HFF-Myc (cell line): Measurements from ENCODE around the gene CTNNA3.

Experiments used
- DNase-seq: peaks from one replicate; pipeline ENCODE4 v3.0.0-alpha.2; 2011; ENCODE audit warnings: low read depth; ENCODE audit errors: extremely low read depth
- H3K4me3 ChIP-seq: replicated peaks from 2 replicates; pipeline ENCODE4 v1.5.1; 2011; ENCODE audit warnings: low read depth, mild to moderate bottlenecking, control low read depth, low read length
- TF ChIP-seq, protein P1 (sequence below): IDR thresholded peaks from 2 replicates; pipeline ENCODE4 v1.5.1; 2012; ENCODE audit warnings: mild to moderate bottlenecking, low read depth, low read length, control low read depth; ENCODE audit errors: missing control alignments

The CTNNA3 gene

DNA sequence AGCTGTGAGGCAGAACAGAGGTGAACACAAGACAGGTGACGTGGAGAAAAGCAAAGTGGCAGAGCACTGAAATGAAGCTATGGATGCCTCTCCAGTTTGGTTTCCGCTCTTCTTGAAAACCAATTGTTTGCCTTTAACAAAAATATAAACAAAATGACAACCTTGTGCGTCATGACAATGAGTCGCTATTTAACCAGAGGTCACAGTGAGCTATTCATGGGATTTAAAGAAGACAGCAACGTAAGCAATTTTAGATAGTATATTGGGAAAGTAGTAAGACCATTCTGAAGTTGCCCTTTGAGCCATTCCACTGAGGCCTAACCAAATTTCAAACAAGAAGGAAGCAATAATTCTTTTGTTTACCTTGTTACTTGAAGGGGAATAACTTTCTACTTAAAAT, 785.3 kb downstream of the CTNNA3 start:
- TF ChIP-seq, protein P1, sequence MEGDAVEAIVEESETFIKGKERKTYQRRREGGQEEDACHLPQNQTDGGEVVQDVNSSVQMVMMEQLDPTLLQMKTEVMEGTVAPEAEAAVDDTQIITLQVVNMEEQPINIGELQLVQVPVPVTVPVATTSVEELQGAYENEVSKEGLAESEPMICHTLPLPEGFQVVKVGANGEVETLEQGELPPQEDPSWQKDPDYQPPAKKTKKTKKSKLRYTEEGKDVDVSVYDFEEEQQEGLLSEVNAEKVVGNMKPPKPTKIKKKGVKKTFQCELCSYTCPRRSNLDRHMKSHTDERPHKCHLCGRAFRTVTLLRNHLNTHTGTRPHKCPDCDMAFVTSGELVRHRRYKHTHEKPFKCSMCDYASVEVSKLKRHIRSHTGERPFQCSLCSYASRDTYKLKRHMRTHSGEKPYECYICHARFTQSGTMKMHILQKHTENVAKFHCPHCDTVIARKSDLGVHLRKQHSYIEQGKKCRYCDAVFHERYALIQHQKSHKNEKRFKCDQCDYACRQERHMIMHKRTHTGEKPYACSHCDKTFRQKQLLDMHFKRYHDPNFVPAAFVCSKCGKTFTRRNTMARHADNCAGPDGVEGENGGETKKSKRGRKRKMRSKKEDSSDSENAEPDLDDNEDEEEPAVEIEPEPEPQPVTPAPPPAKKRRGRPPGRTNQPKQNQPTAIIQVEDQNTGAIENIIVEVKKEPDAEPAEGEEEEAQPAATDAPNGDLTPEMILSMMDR, result no peak
- no peak overlapping the region for H3K4me3 ChIP-seq
- no peak for DNase-seq

DNA sequence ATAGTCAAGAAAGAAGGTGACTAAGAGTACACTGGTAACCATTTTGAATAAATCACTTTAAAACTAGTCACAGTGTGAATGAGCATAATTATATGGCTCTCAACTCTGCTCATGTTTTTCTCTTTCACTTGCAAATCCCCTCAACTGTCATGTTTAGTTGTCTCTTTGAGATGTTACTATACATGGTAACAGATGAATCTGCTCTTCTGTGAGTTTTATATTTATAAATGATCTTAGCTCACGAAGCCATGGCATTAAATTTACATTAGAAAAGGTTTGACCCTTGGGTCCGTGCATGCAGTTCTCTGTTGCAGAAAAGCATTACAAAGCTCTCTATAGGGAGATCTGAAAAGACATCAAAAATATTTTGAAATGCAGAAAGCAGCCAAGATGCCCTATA, 803.1 kb downstream of the CTNNA3 start:
- no peak overlapping the region for H3K4me3 ChIP-seq
- TF ChIP-seq, protein P1, result no peak

GRCh38 chr10:66888237-66888636, 807.8 kb downstream of the CTNNA3 start:
- TF ChIP-seq, protein P1, result no peak
- H3K4me3 ChIP-seq, result no peak overlapping the region
- DNase-seq, result no peak

More for the DNA sequence above, 803.1 kb downstream of the CTNNA3 start:
- DNase-seq, result no peak

GRCh38 chr10:66886848-66887247, 809.1 kb downstream of the CTNNA3 start:
- no peak for DNase-seq
- H3K4me3 ChIP-seq, result no peak overlapping the region
- TF ChIP-seq, protein P1, result no peak

DNA sequence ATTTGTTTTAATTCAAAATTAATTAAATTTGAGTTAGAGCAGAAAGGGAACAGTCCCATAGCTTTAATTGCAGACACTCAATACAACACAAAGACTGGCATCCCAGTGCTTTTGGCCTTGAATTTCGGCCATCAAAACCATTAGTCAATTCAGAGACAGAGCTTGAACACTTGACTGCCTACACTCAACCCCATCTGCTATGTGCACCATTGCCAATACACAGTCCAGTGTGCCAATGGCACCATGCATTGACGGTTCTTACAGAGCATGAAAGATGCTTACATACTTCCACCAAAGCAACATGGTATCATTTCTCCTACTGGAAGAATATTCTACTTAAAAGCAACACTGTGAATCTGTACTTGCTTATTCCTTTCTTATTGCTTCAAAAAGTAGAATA, 813.7 kb downstream of the CTNNA3 start:
- TF ChIP-seq, protein P1, result no peak
- no peak for DNase-seq
- no peak overlapping the region for H3K4me3 ChIP-seq

DNA sequence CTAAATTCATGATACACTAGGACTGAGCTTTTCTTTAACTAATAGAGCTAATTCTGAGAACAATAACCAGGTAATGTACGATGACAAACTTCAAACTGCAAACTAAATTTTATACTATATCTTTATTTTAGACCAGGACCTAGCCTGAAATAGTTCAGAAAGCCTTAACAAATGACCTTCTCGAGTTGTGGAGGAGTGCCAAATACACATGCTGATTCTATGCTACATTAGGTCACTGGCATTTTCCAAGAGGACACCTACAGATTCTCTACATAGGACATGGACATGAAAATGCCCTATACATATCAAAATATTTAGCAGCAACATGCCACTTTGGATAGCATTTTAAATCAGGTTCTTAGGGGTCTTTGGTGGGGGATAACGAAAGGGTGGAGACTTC, 814.2 kb downstream of the CTNNA3 start:
- H3K4me3 ChIP-seq, result no peak overlapping the region
- TF ChIP-seq, protein P1, result no peak
- DNase-seq, result no peak

- TF ChIP-seq, protein P1, result no peak
- DNase-seq, result no peak
These were observed 815.2 kb downstream of the CTNNA3 start for GRCh38 chr10:66880826-66881225.

More at GRCh38 chr10:66880826-66881225, 815.2 kb downstream of the CTNNA3 start:
- H3K4me3 ChIP-seq, result no peak overlapping the region
